ENCODE measurements around the gene HS3ST5.

- TF ChIP-seq CTCF (IDR thresholded peaks at IDR 0.05) (no peak), ZFX (IDR thresholded peaks at IDR 0.05; ENCODE audit: borderline replicate concordance) (no peak)
These were observed 11.7 kb upstream of the HS3ST5 start for GRCh38 chr6:114354482-114354881.
